ENCODE data around the gene RAC3.

- no peak for TF ChIP-seq SIRT6 (IDR thresholded peaks at IDR 0.05; ENCODE audit: low read length)
- no peak for TF ChIP-seq KDM4A (IDR thresholded peaks at IDR 0.05; ENCODE audit: low read depth, low read length, severe bottlenecking)
- no peak for TF ChIP-seq EP300 (IDR thresholded peaks at IDR 0.05; ENCODE audit: borderline replicate concordance in 1 of 2, low read depth in 2 of 2, low read length in 2 of 2)
- no peak for TF ChIP-seq RNF2 (IDR thresholded peaks at IDR 0.05; ENCODE audit: borderline replicate concordance, low read depth, low read length, missing control alignments, poor library complexity, severe bottlenecking)
- TF ChIP-seq YY1 (IDR thresholded peaks at IDR 0.05; ENCODE audit: low read depth, low read length) = no peak
These were observed 3.0 kb downstream of the RAC3 start for GRCh38 chr17:82034371-82035011.

Data from H1 (cell line).